A549 (cell line): ENCODE results near the gene COX7A1.

Experiments used
- CTCF ChIP-seq: fragments of >200 bp; sonication (Bioruptor Twin); formaldehyde crosslinking; IDR thresholded peaks from 3 replicates; pipeline ENCODE4 v1.5.1; 2016
- ELK1 ChIP-seq: fragments of 150-350 bp; IDR thresholded peaks from 2 replicates; pipeline ENCODE4 v1.6.1; 2014; ENCODE audit warnings: low read depth, mild to moderate bottlenecking, low read length
- NR3C1 ChIP-seq: fragments of >200 bp; sonication (Bioruptor Twin); formaldehyde crosslinking; IDR thresholded peaks from 3 replicates; pipeline ENCODE4 v1.6.1; 2017
- POLR2A ChIP-seq: IDR thresholded peaks from 2 replicates; pipeline ENCODE4 v1.6.1; 2012; ENCODE audit warnings: mild to moderate bottlenecking, low read length
- RCOR1 ChIP-seq: fragments of 150-350 bp; IDR thresholded peaks from 2 replicates; pipeline ENCODE4 v1.6.1; 2014; ENCODE audit warnings: antibody characterized with exemption, low read length, low read depth
- SMC3 ChIP-seq: fragments of >200 bp; sonication (Bioruptor Twin); formaldehyde crosslinking; IDR thresholded peaks from 3 replicates; pipeline ENCODE4 v1.6.1; 2018; ENCODE audit warnings: inconsistent platforms
- TF ChIP-seq, protein P1 (sequence below): IDR thresholded peaks from 2 replicates; pipeline ENCODE4 v1.6.1; 2012

DNA sequence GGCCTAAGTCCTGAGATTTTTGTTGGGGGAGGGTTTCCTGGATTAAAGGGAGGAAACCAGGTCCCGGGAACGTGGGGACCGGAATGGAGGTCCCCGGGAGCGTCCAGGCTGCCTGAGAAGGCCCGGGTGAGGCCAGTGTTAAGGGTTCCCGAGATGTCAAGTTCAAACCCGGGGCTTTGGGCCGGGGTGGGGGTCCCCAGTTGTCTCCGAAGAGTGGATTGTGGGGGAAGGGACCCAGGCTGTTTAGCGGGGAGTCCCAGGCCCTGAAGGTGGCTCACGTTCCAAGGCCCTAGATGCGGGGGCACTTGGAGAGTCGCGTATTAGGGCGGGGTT lies 262 bp downstream of the COX7A1 start:
- TF ChIP-seq CTCF (no peak), RCOR1 (no peak), NR3C1 (no peak), ELK1 (no peak), SMC3 (no peak), POLR2A (no peak)
- TF ChIP-seq, protein P1, sequence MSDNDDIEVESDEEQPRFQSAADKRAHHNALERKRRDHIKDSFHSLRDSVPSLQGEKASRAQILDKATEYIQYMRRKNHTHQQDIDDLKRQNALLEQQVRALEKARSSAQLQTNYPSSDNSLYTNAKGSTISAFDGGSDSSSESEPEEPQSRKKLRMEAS, result no peak
